GM10266 (cell line): ENCODE data around the gene SNAPC4.

Experiments used
- DNase-seq: peaks from one replicate; pipeline ENCODE4 v3.0.0; 2012; ENCODE audit errors: extremely low spot score
- CTCF ChIP-seq: IDR thresholded peaks from 2 replicates; pipeline ENCODE4 v1.5.1; 2012; ENCODE audit warnings: mild to moderate bottlenecking, low read depth; ENCODE audit not compliant: control insufficient read depth, insufficient read depth; ENCODE audit errors: missing control alignments

SNAPC4 gene

DNA sequence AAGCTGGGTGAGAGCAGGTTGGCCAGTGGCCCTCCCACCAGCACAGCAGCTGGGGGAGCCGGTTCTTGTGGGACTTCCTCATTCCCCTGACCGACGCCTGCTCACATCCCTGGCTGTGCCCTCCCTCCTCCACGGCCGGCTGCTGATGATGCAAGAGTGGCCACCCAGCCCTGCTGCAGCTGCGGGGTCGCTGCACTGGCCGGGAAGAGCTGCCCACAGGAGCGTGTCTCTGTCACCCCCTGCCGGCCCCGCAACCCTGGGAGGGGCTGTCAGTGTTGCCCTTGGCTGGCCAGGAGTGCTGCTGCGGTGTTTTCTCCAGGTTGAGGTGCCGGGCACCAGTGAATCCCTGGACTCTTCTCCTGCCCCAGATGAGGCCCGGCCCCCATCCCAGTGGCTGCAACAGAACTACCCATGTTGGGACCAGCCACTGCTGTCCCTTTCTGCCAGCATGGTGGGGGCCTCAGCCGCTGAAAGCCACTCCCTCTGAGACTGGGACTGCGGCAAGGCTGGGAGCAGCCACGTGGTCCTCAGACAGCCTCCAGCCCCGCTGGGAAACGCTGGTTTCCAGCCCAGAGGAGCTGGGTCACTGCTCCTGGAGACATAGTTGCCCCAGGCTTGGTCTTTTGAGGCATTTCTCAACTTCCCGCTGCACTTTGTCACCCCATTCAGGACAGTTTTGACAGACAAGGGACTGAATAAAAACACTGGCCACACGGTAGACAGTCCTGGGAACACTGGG is 27.2 kb downstream of the SNAPC4 start:
- no peak for DNase-seq
- TF ChIP-seq CTCF, result no peak

- no peak for TF ChIP-seq CTCF
- DNase-seq, result no peak
Measured at GRCh38 chr9:136372006-136372405, 28.0 kb downstream of the SNAPC4 start.

- no peak for DNase-seq
Measured at GRCh38 chr9:136371533-136371880, 28.5 kb downstream of the SNAPC4 start.

DNA sequence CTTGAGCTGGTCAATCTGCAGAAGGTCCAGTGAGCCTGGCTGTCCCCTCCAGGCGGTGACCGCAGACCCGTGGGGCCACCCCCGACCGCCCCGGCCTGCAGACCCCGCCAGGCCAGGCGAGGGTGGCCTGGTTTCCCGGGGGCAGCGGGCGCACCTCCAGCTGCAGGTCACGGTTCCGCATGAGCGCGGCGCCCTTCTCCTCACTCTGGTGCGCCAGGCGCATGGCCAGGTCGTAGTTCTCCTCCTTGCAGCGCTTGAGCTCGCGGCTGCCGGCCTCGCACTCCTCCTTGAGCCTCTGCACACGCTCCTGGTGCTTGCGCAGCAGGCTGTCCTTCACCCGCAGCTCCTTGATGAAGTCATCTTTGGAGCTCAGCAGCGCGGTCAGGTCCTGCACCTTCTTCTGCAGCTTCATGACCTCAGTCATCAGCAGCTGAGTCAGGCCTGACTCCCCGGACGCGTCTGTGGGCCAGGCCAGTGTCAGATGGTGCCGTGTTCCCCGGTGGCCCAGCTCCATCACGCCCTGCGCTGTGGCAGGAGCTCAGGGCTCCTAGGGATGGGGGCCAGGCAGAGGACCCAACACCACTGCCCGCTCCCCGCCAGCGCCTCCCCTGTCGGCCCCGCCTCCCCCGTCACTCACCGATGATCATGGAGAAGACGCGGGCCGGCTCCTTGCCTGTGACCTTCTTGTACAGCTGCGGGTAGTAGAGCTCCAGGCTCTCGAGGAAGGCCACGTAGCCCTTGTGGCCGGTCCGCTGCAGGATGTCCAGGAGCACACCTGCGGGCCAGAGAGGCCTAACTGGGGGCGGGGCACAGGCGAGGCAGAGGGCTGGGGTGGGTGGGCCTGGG is 29.1 kb downstream of the SNAPC4 start:
- no peak for DNase-seq
- no peak for TF ChIP-seq CTCF

More at GRCh38 chr9:136371533-136371880, 28.5 kb downstream of the SNAPC4 start:
- no peak for TF ChIP-seq CTCF

- no peak for TF ChIP-seq CTCF
Measured at GRCh38 chr9:136370037-136370436, 29.9 kb downstream of the SNAPC4 start.

GRCh38 chr9:136368190-136368589 is 31.8 kb downstream of the SNAPC4 start:
- no peak for TF ChIP-seq CTCF
- DNase-seq, result no peak

More at GRCh38 chr9:136370037-136370436, 29.9 kb downstream of the SNAPC4 start:
- no peak for DNase-seq
